ENCODE measurements around the gene MRC1.

DNA sequence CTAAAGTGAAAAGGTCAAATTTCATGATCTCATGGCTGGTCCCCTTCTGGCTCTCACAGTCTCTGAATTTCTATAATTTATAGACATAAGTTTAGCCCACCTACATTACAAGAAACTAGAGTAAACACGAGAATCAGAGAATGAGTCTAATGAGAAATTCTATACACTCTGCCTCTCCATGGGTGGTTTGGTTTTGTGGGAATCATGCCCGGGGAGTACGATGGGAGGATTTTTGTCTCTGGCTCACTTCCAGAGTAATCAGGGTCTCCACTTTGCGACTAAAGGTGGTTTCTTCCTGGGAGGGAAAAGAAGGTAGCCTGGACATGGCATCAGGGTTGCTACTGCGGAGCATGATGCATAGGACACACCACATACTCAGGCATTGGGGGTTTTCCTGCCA, 69.7 kb downstream of the MRC1 start:
- no peak for TF ChIP-seq POLR2A (IDR thresholded peaks at IDR 0.05)
- no peak for TF ChIP-seq CTCF (IDR thresholded peaks at IDR 0.05)

Data from testis (tissue), 2 donors.